Kidney (tissue), 14 donors: ENCODE measurements around the gene LIPC. TPM values are rescaled to one million over a fixed set of nuclear protein-coding genes. Genes with fewer than 3 reads are reported as not detected.

Experiments
- DNase-seq, 5 donors: peaks; one replicate each; pipeline ENCODE4 v3.0.0-alpha.2; 2013 to 2020
- FAIRE-seq: peaks from 2 replicates; lab custom pipeline; 2012; peaks lifted over from hg19 to GRCh38; lab: Jason Lieb, UNC
- H3K27ac ChIP-seq, 2 donors: one replicate each; pipeline ENCODE4 v1.7.0; 2013; ENCODE audit warnings: low read depth in 2 of 2, low read length in 2 of 2, inconsistent platforms in 1 of 2
- H3K27me3 ChIP-seq: one replicate; pipeline ENCODE4 v1.7.1; 2013; ENCODE audit warnings: low read length, inconsistent platforms; ENCODE audit not compliant: control insufficient read depth, insufficient read depth
- H3K36me3 ChIP-seq, 3 donors: one replicate each; pipeline versions ENCODE4 v1.7.0 to v1.7.1; 2013; ENCODE audit warnings: low read length in 3 of 3, control low read depth in 1 of 3, inconsistent platforms in 1 of 3; ENCODE audit not compliant: insufficient read depth in 3 of 3, control insufficient read depth in 2 of 3
- H3K4me1 ChIP-seq, 3 donors: one replicate each; pipeline versions ENCODE4 v1.7.0 to v1.7.1; 2013; ENCODE audit warnings: low read length in 3 of 3, inconsistent platforms in 1 of 3, low read depth in 1 of 3; ENCODE audit not compliant: control insufficient read depth in 2 of 3, insufficient read depth in 2 of 3
- H3K4me3 ChIP-seq, 3 donors: one replicate each; pipeline versions ENCODE4 v1.7.0 to v1.8.1; 2013; ENCODE audit warnings: low read length in 3 of 3, control low read depth in 1 of 3, inconsistent platforms in 1 of 3
- H3K9ac ChIP-seq, 3 donors: one replicate each; pipeline versions ENCODE4 v1.7.0 to v1.7.1; 2013; ENCODE audit warnings: low read length in 3 of 3, control low read depth in 1 of 3, inconsistent platforms in 1 of 3
- H3K9me3 ChIP-seq, 3 donors: one replicate each; pipeline versions ENCODE4 v1.7.0 to v1.7.1; 2013; ENCODE audit warnings: low read length in 3 of 3, control low read depth in 1 of 3, inconsistent platforms in 1 of 3; ENCODE audit not compliant: control insufficient read depth in 2 of 3, insufficient read depth in 1 of 3
- CTCF ChIP-seq: IDR thresholded peaks from 3 replicates; pipeline ENCODE4 v1.5.1; 2012; ENCODE audit warnings: mild to moderate bottlenecking, moderate library complexity, borderline replicate concordance; ENCODE audit not compliant: insufficient read depth; ENCODE audit errors: extremely low read depth
- intact Hi-C: fragments of 100-400 bp; cut with DNase I; formaldehyde crosslinking; loops from one replicate; pipeline ENCODE4 v1.11.1; 2022
- polyA plus RNA-seq: library from polyadenylated mRNA; stranded (reverse); fragments of 350-450 nt; fragmentation: Illumina TruSeq; extraction: RNeasy Lipid Tissue Mini Kit (QIAGEN cat#74804); gene quantifications from one replicate; pipeline ENCODE4 v1.2.3, GENCODE V29; 2014; ENCODE audit warnings: low read depth, low replicate concordance; ENCODE audit not compliant: insufficient read depth
- total RNA-seq: library from RNA; stranded (reverse); fragmentation: NEBNext Ultra II Directional; extraction: Animal tissue kit (Norgen Biotek cat#: 25700); gene quantifications from one replicate; pipeline ENCODE4 v1.2.1, GENCODE V29; 2021
- donor health status: control.
- donor health status: control.
- donor health status: control.
- donor health status: control.
- donor health status: control.
- donor health status: DM: yes; HTN: yes; CAD: no.
- donor health status: Normal renal cell carcinoma (clear cell type).

LIPC gene
- total and polyA plus RNA-seq, 2 donors from 2014 or later: 9.9 to 21.6 TPM

GRCh38 chr15:58384667-58385066, 47.1 kb upstream of the LIPC start:
- TF ChIP-seq CTCF: no peak
- no peak for FAIRE-seq

GRCh38 chr15:58386081-58386480, 45.7 kb upstream of the LIPC start:
- no peak overlapping the region for H3K9ac ChIP-seq
- no peak for FAIRE-seq
- no peak overlapping the region for H3K27ac ChIP-seq
- no peak for TF ChIP-seq CTCF
- no peak for DNase-seq
- no peaks in the 10 kb centered on the region for H3K36me3 ChIP-seq
- H3K9me3 ChIP-seq: no peaks in the 10 kb centered on the region
- H3K4me1 ChIP-seq: peaks cover 0 to 8% (median 0%) of the 10 kb centered on the region in 3 donors
- H3K27me3 ChIP-seq: no peaks in the 10 kb centered on the region
- intact Hi-C loops: no loop called here
- no peak overlapping the region for H3K4me3 ChIP-seq

More at GRCh38 chr15:58384667-58385066, 47.1 kb upstream of the LIPC start:
- peaks cover 0 to 2% (median 0%) of the 10 kb centered on the region in 3 donors for H3K4me1 ChIP-seq
- no peaks in the 10 kb centered on the region for H3K27me3 ChIP-seq
- DNase-seq: no peak
- no peaks in the 10 kb centered on the region for H3K9me3 ChIP-seq
- intact Hi-C loops: no loop called here
- H3K9ac ChIP-seq: no peak overlapping the region
- H3K27ac ChIP-seq: no peak overlapping the region
- H3K36me3 ChIP-seq: no peaks in the 10 kb centered on the region
- H3K4me3 ChIP-seq: no peak overlapping the region

- FAIRE-seq: no peak
- no peaks in the 10 kb centered on the region for H3K9me3 ChIP-seq
- peaks cover 0 to 8% (median 0%) of the 10 kb centered on the region in 3 donors for H3K4me1 ChIP-seq
These were observed 45.1 kb upstream of the LIPC start for GRCh38 chr15:58386641-58387040.

More at GRCh38 chr15:58386641-58387040, 45.1 kb upstream of the LIPC start:
- H3K27ac ChIP-seq: no peak overlapping the region
- intact Hi-C loops: no loop called here
- no peak overlapping the region for H3K9ac ChIP-seq
- H3K4me3 ChIP-seq: no peak overlapping the region
- DNase-seq: no peak
- H3K36me3 ChIP-seq: no peaks in the 10 kb centered on the region
- TF ChIP-seq CTCF: no peak
- H3K27me3 ChIP-seq: no peaks in the 10 kb centered on the region
